GM19240 (cell line): ENCODE data around the gene DLGAP1.

ENCODE experiments used
- DNase-seq: peaks from one replicate; pipeline ENCODE4 v3.0.0; 2011; ENCODE audit warnings: low spot score; ENCODE audit not compliant: insufficient read length

The DLGAP1 gene

DNA sequence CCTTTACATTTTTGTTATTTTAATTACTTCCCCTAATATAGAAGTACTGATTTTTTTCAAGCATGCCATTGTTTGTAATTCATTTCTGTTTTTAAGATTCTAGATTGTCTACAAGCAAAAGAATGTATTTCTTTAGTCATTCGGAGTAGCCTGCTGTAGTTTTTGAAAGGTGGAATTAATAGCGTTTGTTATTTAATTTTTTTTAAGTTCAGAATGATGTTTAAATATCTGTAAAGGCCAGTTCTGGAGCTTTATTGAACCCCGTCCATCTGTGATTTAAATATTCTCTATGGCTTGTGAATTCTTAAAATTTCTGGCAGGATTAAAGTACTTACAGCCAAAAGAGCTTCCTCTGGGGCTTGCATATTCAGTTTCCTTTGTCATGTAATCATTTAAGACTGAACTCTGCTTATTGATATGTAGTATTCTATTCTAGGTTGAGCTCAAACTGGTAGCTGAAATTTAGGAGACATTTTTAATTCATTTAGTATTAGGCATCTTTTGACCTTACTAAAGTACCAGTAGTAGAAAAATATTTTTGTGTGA is 999.9 kb downstream of the DLGAP1 start:
- no peak for DNase-seq

DNA sequence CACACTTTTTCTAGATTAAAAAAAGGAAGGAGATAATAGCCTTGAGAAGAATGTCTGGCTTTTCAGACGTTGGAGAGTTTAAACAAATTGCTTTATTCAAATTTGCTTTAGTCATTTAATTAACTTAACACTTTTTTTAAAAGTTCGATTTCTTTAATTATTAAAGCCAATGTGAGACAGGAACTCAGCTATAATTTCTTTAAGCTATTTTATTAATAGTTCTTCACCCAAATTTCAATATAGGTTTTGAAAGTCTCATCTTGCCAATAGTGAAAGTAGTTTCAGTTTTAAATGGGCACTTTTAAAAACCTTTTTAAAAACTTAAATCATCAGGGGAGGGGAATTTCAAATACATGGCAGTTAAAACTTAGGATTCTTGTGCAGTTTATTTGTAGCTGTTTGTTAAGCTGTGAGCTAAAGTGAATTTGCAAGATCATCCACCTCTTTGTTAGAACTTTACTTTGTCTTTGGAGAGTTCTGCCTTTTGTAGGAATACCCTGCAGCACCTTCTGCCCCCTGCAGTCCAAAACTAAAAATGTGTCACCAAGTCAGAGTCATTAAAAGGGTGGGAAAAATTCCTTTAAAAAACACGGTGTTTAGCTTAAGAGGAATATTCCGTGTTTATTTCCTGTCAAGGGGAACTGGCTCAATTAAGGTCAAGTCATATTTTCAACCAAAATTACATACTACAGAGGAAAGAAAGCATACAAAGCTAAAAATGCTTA is 1000.6 kb downstream of the DLGAP1 start:
- DNase-seq: no peak

DNA sequence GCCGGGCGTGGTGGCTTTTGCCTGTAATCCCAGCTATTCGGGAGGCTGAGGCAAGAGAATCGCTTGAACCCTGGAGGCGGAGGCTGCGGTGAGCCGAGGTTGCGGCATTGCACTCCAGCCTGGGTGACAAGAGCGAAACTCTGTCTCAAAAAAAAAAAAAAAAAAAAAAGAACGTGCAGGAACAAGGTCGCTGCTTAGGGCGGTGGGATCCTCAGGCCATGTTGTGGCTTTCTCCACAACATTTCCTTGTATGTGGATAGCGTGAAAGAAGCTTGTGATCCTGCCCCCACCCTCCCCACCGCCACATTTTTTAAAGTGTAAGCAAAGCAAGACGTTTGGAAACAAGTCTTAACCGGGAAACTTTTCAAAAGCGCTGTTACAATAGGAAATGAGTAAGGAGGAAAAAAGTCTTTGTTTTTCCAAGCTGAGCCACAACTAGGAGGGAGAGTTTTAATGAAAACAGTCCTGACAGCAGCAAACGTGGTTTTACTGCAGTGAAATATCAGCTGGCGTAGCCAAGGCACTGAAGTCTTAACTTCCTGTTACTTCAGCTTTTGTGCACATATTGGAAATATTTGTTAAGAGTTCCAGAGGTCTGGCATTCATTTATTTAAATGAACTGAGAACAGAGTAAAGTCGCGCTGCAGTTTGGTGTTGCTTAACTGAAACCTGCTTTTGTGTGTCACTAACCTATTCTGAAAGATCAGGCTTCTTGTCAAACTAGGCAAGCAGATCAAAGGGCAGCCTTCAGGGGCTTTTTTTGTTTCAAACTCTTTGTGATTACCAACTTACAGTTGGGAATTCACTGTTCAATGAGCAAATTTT is 1001.4 kb downstream of the DLGAP1 start:
- DNase-seq: no peak

DNA sequence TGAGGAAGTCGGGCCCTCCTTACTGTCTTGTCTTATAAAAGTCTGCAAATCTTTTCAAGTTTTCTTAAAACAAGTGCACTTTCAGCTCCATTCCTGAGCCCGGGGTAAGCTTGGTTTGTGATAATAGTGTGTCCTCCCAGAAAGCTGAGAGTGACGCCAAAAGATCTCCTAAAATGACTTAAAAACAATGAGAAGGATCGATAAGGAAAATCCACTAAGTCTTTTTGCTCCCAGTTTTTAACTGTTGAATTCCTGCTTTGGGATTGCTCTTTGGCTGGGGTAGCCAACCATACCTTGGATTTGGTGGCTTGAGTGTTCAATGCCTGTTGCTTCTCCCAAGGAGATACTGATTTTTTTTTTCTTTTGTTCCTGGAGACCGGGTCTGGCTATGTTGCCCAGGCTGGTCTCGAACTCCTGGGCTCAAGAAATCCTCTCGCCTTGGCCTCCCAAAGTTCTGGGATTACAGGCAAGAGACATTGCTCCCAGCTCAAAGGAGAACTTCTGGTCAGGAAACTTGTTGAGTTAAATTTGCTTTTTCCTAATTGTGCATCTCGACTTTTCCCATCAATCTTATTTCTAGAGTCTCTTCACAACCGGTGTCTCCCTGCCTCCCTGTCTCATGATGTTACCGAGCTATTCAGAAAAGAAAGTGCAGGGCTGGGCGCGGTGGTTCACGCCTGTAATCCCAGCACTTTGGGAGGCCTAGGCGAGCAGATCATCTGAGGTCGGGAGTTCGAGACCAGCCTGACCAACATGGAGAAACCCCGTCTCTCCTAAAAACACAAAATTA is 1002.2 kb downstream of the DLGAP1 start:
- no peak for DNase-seq

DNA sequence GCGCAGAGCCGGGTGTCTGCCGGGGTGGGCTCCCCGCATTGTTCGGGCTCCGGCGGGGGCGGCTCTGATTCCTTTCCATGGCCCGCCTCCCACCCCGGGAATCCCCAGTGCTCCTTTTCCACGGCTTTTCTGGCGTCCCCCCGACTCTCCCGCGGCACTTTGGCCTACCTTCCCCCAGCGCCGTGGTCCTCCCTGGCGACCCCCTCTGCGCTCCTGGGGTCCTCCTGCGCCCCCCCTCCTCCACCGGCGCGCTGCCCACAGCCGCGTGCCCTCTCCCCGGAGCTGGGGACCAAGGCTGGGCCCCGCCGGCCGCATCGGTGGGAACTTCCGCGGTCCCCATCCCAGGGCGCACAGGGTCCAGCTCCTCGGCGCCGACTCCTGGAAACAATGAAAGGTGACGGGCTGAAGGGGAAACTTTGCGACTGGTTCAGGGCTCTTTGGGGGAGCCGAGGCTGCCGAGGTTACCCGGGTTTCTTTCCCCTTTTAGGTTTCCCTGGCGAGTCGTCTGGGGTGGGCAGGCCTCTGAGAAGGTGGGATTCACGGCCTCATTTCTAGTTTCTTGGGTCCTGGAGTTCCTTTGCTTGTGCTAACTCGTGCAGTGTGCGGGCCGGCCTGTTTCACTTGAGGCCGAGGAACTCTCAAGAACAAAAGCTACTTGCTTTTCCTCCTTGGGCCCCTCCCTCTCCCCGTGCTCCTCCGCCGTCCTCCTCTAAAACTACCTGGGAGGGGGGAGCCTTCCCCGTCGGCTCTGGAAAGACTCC is 1002.9 kb downstream of the DLGAP1 start:
- no peak for DNase-seq

DNA sequence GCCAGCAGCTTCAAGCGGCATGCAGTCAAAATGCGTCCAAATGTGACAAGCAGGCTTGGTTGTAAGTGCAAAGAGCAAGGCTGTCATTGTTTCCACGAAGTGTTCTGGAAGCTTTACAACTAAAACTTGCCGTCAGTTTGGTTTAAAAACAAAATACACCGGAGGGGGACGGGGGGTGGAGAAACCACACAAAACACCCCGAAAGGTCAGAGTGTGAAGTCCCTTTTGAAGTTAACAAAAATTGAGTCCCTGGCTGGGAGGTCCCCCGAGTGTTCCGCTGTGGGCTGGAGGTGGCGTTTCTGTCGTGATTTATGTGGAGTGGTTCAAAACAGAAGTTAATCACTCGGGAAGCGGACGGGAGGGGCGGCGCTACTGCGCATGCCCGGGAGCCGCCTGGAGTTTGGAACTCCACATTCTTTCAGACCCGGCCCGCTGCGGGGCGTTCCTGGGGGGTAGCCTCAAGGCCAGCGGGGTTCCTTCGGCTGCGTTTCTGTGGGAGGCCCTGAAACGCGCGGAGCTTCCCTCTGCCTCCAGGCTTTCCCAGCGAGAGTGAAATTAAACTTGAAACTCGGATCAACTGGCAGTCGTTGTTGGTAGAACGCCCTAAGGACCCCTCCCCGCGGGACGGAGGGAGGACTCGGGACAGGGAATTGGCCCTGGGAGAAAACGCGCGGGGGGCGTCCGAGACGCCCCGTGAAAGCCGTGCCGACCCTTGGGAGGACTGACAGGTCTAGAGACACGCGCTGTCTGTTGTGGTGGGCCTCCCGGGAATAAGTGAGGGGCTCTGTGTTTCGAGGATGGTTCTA is 1003.7 kb downstream of the DLGAP1 start:
- no peak for DNase-seq

DNA sequence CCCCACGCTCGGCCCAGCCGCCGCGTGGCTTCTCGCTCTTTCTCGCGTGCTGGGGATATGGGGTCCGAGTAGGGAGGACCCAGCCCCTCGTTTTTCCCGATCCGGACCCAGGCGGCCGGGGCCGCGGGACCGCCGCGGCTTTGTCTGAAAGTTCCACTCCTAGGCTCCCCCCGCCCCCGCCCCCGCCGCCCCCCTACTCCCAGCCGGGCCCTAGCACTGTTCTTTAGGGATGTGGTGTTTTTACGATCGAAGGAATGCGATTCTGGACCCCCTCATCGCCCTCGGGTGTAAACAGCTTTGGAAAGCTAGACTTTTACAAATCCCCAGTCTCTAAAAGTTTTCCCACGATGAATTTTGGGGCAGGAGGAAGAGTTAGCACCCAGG is 1004.3 kb downstream of the DLGAP1 start:
- no peak for DNase-seq

DNA sequence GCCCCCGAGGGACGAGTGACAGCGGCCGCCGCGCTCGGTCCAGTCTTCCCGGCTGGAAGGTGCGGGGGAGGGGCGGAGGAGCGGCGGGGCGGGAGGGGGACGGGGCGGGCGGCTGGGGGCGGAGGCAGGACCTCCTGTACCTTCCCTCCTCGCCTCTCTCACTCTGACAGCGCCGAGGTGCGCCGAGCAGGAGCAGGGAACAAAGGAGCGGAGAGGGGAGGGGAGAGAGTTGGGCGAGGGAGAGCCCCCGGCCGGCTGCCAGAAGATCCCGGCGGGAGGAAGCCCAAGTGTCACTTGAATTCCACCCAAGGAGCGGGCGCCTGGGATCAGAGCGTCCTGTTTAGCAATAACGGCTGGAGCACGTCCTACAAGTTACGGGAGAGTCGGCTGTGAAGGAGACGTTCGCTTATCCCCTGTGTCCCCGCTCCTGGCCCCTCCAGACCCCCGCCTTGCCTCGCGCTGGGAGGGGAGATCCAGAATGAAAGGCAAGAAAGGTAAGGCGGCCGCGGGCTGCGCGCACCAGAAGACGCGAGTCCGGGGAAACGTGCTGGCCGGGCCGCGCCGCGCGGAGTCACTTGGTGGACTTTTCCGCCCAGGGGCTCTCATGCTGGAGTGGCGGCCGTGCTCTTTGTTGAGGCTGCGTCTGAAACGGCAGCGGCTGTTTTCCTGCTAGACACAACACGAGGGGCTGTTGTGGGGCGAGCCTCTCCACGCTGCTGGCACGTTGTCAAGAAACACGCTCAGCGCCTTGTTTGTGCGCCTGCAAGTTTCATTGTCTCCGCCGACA is 1004.9 kb downstream of the DLGAP1 start, which contains the start of gene TGIF1:
TGIF1 (plus strand) TSS at position 161 of the 787 bp plus-strand sequence; CDS start at position 479, 318 bp downstream.
- DNase-seq: no peak

DNA sequence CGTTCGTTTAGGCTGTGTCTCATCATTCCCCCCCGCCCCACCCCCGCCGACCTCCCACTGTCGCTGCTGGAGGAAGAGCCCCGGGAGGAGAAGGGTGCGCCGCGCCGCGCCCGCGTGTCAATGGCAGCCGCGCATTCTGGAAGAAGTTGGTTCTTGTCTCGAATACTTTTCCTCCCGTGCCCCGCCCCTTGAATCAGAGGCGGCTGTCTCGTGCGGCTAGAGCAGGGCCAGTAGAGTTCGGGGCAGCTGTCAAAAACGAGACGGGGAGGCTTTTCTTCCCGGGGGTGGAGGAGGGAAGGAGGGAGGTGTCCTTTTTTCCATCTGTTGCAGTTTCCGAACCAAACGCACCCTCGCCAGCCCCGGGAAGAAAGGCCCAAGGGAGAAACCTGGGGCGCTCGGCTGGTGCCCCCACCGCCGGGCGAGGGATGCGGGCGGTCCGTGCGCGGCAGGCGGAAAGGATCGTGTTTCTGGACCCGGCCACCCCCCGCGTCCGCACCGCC is 1005.5 kb downstream of the DLGAP1 start:
- DNase-seq: no peak

DNA sequence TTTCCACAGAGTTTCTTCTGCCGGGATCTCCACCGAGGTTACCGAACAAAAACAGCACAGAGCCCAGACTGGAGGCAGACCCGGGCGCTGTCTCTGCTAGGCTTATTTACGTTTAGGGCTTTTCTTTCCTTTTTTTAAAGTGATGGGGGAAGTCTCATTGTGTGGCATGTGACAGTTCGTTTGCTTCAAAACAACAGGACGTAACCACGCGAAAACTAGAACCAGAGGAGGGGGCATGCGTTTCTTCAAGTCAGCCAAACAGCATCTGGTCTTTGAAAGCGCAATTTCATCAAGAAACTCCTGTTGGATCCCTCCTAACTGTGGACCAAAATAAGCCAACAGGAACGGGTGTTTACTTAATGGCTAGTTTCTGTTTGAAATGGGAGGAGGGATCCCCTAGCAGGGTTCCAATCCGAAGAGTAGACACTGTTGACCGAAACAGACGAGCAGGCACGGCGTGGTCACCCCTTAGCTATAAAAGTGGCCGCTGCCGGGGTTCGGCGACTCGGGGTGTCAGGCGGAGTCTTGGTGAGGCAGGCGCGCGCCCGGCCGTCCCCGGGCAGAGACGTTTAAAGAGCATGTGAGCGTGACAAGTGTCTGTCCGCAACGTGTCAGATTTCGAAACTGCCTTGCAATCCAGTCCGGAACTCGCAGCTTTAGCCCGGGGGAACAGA is 1006.1 kb downstream of the DLGAP1 start:
- no peak for DNase-seq

DNA sequence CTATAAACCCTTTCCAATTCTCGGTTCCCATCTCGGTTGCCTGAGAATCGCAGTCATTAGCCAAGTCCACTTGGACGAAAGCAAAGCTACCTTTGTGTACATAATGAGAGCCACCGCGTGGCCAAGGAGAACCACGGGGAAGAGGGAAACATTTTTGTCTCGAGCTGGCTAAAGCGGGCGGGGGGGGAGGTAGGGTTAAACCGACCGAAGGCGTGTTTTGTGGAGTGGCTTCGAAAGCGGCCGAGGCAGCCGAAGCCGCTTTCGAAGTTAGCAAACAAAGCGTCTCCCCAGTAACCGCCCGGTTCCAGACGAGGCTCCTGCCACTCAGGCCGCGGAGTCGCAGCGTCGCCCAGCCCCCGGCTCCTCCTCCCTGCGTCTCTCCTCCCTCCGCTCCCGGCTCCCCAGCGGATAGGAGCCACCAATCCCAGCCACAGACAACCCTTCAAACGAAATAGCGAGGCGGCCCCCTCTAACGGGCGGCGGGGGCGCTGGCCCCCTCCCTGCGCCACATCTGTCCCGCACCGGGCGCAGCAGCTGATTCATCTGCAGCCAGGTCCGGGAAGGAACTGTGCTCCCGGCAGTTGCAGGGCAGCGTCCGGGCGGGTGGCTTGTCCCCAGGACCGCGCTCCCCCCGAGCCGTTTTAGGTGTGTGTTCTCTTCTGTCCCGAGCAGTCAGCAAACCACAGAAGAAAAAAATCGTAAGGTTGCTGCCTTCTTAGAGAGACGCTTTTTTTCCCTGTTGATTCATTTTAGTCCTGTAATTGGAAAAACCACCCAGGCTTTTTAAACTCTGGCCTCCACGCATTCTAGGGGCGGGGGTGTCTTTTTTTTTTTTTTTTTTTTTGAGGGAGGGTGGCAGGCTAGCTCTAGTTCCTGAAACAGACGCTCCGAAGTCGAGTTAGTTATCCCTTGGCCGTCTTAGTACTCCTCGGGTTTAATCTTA is 1006.9 kb downstream of the DLGAP1 start:
- no peak for DNase-seq

DNA sequence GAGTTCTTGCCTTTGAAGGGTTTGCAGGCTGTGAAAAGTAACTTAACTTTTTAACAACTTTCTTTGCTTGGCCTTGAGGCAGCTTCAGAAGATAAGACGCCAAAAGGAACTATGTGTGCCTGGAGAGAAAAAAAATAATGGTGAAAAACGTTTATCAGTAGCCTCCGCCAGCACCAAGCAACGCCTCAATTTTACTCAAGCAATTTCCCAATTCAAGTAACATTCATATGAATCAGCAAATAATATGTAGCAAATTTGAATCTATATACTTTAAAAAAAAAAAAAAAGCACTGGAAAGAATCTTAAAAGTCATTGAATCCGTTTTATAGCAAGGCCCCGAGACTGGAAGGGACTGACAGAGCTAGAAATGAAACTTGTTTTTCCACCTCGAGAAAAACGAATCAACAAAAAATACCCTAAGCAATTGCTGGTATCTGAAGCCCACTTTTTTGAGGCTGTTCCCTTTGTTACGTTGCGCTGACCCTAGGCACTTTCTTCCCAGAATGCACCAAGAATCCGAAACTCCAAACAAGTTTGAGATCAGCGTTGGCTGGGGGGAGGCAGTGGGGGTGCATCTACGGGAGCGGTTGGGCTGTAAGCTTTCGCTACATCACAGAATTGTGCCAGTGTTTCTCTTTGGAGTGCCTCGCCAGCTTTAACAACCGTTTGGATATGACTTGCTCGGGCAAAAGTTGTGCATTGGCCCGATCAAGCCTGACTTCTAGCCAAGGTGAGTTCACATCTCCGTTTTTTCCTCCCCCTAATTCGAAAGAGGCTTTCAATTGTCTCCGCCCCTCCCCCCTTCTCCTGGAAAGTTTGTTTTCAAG is 1007.8 kb downstream of the DLGAP1 start:
- no peak for DNase-seq
